AG04450 (cell line): ENCODE measurements around the gene SCGB1C2. TPM values are rescaled to one million over a fixed set of nuclear protein-coding genes. Genes with fewer than 3 reads are reported as not detected.
"Not testable (repeated sequence)": the region's sequence is repeated elsewhere in the genome, so short reads cannot be mapped to it uniquely, and the experiment has no call there.

Experiments
- CTCF ChIA-PET: fragments of 300-600, 350-600 bp; formaldehyde crosslinking; extraction: SDS; loops from one replicate; lab custom pipeline; 2022; ENCODE audit warnings: antibody characterized with exemption, inconsistent platforms; lab: Charles Lee
- POLR2A ChIA-PET: fragments of 350-600 bp; formaldehyde crosslinking; extraction: SDS; loops from one replicate; lab custom pipeline; 2021; ENCODE audit warnings: antibody characterized with exemption, inconsistent platforms; lab: Yijun Ruan, JAX
- DNase-seq: peaks from one replicate; pipeline ENCODE4 v3.0.0-alpha.2; 2011; ENCODE audit warnings: low read depth, low spot score
- H3K27ac ChIP-seq: one replicate; pipeline ENCODE4 v1.5.1; 2012; ENCODE audit warnings: low read depth, low read length, control low read depth
- H3K27me3 ChIP-seq: one replicate; pipeline ENCODE4 v1.6.0; 2012; ENCODE audit warnings: low read length; ENCODE audit not compliant: control insufficient read depth, insufficient read depth
- H3K4me3 ChIP-seq: 2 replicates; pipeline ENCODE4 v1.5.1; 2011; ENCODE audit warnings: mild to moderate bottlenecking, low read depth, low read length, control low read depth
- H3K9me3 ChIP-seq: 2 replicates; pipeline ENCODE4 v1.5.1; 2012; ENCODE audit warnings: low read length; ENCODE audit not compliant: control insufficient read depth, insufficient read depth
- polyA minus RNA-seq: library from RNA; depleted of rRNA, polyadenylated mRNA; stranded (reverse); fragments of >200 nt; gene quantifications from 2 replicates; pipeline ENCODE4 v1.2.3, GENCODE V29; 2011; rRNA and poly(A)+ RNA removed
- polyA plus RNA-seq: library from polyadenylated mRNA; depleted of rRNA; stranded (reverse); fragments of >200 nt; gene quantifications from 2 replicates; pipeline ENCODE4 v1.2.3, GENCODE V29; 2011; rRNA removed
- TF ChIP-seq, protein P1 (sequence below): IDR thresholded peaks from 2 replicates; pipeline ENCODE4 v1.5.1; 2011; ENCODE audit warnings: low read depth, low read length, control low read depth, inconsistent platforms

The SCGB1C2 gene
- not detected in 2 replicates for polyA plus RNA-seq
- polyA minus RNA-seq = not detected in 2 replicates

DNA sequence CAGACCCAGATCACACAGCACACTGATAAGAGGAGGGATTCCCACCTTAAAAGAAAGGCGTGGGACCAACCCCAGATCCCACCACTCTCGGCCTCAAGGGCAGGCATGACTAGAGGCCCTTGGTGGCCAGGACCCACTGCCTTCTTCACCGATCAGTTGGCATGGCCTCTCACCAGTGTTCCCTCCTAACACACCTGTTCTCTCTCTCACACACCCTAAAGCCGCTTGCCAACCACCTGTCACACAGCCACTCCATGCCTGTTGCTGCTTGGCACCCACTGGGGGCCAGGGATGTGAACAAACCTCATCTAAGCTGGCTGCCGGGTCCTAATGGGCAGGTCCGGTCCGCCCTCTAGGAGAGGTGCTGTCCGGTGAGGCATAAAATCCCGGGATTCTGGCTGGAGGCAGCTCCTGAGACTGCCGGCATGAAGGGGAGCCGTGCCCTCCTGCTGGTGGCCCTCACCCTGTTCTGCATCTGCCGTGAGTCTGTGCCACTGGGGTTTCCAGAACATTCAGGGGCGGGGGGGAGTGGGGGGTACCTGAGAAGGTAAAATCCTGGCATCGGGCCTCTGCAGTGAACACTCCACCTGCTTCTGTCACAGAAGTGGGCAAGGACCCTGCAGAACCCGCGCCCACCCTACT is at the start of gene SCGB1C2:
TSS of gene SCGB1C2 (plus strand) at position 404 of the 642 bp plus-strand sequence. CDS start at position 426, 22 bp downstream.
- H3K9me3 ChIP-seq, POLR2A ChIA-PET, H3K27me3 ChIP-seq, H3K27ac ChIP-seq, DNase-seq, CTCF ChIA-PET, H3K4me3 ChIP-seq: not testable (repeated sequence)

DNA sequence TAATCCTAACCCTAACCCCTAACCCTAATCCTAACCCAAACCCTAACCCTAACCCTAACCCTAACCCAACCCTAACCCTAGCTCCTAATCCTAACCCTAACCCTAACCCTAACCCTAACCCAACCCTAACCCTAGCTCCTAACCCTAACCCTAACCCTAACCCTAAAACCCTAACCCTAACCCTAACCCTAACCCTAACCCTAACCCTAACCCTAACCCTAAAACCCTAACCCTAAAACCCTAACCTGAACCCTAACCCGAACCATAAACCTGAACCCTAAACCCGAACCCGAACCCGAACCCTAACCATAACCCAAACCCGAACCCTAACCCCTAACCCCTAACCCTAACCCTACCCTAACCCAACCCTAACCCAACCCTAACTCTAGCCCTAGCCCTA is 24.3 kb upstream of the SCGB1C2 start:
- H3K27ac ChIP-seq, H3K9me3 ChIP-seq, CTCF ChIA-PET, DNase-seq, H3K4me3 ChIP-seq, H3K27me3 ChIP-seq, POLR2A ChIA-PET: not testable (repeated sequence)

DNA sequence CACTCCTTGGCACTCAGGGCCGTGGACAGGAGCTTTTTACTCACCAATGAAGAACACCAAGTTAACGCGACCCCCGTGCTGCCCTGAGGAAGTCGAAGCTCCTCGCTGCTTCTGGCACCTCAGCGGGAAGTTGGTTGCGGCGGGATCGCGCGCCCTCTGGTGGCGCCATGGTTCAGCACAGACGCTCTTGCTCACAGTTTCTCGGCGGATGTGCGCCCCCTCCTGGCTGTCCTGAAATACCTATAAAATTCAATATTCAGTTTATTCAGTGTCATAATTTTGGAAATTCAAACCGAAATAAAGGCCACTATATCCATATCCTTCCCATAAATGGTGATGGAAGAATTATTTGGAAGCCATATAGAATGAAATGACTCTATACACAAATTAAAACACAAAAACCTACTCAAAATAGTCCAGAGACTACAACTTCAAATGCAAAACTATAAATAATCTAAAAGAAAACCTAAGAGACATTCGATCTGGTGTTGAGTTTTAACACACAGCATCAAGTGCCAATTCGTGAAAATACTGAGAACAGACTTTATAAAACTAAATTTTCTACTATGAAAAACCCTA is 18.9 kb upstream of the SCGB1C2 start:
- H3K27ac ChIP-seq, DNase-seq, CTCF ChIA-PET, POLR2A ChIA-PET, H3K27me3 ChIP-seq, H3K4me3 ChIP-seq, H3K9me3 ChIP-seq: not testable (repeated sequence)
- TF ChIP-seq, protein P1, sequence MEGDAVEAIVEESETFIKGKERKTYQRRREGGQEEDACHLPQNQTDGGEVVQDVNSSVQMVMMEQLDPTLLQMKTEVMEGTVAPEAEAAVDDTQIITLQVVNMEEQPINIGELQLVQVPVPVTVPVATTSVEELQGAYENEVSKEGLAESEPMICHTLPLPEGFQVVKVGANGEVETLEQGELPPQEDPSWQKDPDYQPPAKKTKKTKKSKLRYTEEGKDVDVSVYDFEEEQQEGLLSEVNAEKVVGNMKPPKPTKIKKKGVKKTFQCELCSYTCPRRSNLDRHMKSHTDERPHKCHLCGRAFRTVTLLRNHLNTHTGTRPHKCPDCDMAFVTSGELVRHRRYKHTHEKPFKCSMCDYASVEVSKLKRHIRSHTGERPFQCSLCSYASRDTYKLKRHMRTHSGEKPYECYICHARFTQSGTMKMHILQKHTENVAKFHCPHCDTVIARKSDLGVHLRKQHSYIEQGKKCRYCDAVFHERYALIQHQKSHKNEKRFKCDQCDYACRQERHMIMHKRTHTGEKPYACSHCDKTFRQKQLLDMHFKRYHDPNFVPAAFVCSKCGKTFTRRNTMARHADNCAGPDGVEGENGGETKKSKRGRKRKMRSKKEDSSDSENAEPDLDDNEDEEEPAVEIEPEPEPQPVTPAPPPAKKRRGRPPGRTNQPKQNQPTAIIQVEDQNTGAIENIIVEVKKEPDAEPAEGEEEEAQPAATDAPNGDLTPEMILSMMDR = peak; percentile 49

- DNase-seq, POLR2A ChIA-PET, CTCF ChIA-PET: not testable (repeated sequence)
Measured at GRCh38 chr17:133932-134331, 3.4 kb upstream of the SCGB1C2 start.

DNA sequence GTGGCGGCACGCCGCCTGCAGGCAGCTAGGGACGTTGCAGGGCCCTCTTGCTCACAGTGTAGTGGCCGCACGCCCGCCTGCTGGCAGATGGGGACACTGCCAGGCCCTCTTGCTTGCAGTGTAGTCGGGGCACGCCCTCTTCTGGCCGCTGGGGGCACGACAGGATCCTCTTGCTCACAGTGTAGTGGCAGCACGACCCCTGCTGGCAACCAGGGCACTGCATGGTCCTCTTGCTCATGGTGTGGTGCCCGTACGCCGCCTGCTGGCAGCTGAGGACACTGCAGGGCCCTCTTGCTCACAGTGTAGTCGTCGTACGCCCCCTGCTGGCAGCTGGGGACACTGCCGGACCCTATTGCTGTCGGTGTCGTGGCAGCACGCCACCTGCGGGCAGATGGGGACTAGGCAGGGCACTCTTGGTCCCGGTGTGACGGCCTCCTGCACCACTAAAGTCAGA is 3.0 kb upstream of the SCGB1C2 start:
- H3K4me3 ChIP-seq, H3K9me3 ChIP-seq, H3K27me3 ChIP-seq, DNase-seq, CTCF ChIA-PET, POLR2A ChIA-PET, H3K27ac ChIP-seq: not testable (repeated sequence)

More at GRCh38 chr17:133932-134331, 3.4 kb upstream of the SCGB1C2 start:
- not testable (repeated sequence) for H3K4me3 ChIP-seq, H3K27ac ChIP-seq, H3K9me3 ChIP-seq, H3K27me3 ChIP-seq

GRCh38 chr17:135022-135421 is 2.3 kb upstream of the SCGB1C2 start:
- H3K4me3 ChIP-seq, CTCF ChIA-PET, H3K27ac ChIP-seq, H3K27me3 ChIP-seq, POLR2A ChIA-PET, H3K9me3 ChIP-seq, DNase-seq: not testable (repeated sequence)

- H3K9me3 ChIP-seq, CTCF ChIA-PET, DNase-seq, H3K27ac ChIP-seq, H3K4me3 ChIP-seq, POLR2A ChIA-PET, H3K27me3 ChIP-seq: not testable (repeated sequence)
Measured at GRCh38 chr17:135895-136294, 1.5 kb upstream of the SCGB1C2 start.

GRCh38 chr17:136531-136930 is 838 bp upstream of the SCGB1C2 start:
- TF ChIP-seq, protein P1 = peak; percentile 37
- H3K4me3 ChIP-seq, H3K27me3 ChIP-seq, H3K27ac ChIP-seq, POLR2A ChIA-PET, H3K9me3 ChIP-seq, DNase-seq, CTCF ChIA-PET: not testable (repeated sequence)

GRCh38 chr17:139401-140205 is 2.2 kb downstream of the SCGB1C2 start:
- DNase-seq, H3K9me3 ChIP-seq, POLR2A ChIA-PET, H3K27me3 ChIP-seq, H3K4me3 ChIP-seq, CTCF ChIA-PET, H3K27ac ChIP-seq: not testable (repeated sequence)
